HG03196 (cell line): ENCODE data around the gene CPPED1.

Experiments
- ATAC-seq: cut with Tn5 transposase; IDR thresholded peaks from one replicate; pipeline ENCODE4 v1.9.1; 2021; ENCODE audit not compliant: unreplicated experiment

Gene CPPED1

GRCh38 chr16:12611916-12612597 is 191.6 kb downstream of the CPPED1 start:
- ATAC-seq: no peak

GRCh38 chr16:12611006-12611477 is 192.6 kb downstream of the CPPED1 start:
- no peak for ATAC-seq

DNA sequence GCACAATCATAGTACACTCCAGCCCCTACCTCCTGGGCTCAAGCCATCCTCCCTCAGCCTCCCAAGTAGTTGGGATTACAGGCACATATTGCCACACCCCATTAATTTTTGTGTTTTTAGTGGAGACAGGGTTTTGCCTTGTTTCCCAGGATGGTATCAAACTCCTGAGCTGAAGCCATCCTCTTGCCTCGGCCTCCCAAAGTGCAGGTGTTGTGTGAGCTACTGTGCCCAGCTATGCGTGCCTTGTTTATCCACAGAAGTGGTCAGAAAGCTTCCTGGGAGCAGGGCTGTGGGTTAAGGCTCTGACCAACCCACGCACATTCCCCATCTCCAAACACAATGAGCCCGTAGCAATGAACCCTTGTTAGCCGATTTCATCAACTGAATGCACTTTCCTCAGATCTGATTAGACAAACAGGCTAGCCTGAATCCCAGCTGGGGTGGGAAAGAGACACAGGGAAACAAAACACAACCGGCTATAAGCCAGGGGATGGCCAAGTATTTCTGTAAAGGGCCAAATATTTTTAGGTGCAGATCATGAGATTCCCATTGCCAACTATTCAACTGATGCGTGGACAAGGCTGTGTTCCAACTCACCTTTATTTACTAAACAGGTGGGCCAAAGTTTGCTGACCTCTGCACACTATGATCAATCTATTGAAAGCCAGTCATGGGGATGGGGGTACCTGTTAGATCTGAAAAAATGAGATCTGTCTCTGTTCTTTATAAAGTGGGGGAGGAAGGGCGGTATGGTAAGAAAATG is 193.6 kb downstream of the CPPED1 start:
- ATAC-seq: no peak
